ENCODE measurements around the gene TCF4. TPM values are rescaled to one million over a fixed set of nuclear protein-coding genes. Genes with fewer than 3 reads are reported as not detected.

TCF4 gene
- total RNA-seq, 1 donor from 2014 or later = 459 TPM

DNA sequence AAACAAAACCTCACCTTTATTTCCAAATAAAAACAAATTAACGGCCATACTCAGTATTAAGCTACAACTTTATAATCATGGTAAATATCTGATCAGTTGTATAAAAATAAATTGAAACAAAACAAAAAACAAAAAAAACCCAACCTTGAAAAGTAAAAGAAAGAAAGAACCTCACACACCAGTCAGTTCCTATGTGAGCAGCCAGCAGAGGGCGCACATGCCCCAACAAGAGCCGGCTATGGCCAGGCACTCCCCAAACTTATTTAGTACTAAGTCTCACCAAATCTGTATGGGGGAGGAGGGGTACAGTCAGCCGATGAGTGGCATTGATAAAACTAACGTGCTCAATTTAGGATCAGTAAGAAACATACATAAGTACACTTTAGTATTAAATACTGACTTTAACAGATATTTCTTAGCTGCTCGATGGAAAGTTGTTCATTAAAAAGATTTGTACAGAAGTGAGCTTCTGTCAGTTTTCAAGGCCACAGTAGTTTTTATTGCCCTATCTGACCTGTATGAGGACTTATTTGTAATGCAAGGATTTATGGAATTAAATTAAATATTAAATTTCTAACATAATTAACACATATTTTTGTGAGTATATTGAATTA lies 172.6 kb downstream of the TCF4 start:
- DNase-seq (ENCODE audit: low read depth in 2 of 2) = peak; percentile 83 to 92

DNA sequence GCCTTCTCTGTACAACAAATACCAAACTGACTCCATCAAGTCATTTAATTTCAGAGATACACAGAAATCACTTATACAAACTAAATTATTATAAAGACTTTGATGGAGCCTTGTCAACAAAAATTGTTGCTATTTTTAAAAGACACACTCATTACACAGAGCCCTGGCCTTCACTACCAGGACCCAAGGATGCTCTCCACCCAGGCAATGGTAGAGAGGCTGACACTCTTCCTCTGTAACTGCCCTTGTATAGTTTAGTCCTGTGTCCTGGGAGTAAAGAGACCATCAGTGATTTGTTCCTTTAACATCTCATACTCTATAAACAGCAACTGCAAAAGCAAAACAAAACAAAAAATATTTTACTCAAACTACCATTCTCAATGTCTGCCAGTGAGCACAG lies 173.5 kb downstream of the TCF4 start:
- no peak for DNase-seq (ENCODE audit: low read depth in 2 of 2)

DNA sequence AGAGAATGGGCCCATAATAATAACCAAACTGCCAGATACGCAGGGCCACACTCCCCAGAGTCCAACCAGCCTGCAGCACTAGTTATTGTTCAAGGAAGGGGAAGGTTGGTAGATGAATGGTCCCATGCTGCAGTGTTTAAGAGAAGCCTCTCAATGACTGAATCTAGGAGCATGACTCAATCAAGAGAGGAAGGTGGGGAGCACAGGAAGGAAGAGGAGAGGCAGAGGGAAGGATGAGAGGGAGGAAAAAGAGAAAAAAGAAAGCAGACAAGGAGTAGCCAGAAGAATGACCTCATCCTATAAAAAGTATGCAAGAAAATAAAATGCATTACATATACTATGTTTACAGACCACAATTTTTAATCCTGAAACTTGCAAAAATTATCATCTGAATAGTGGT lies 174.5 kb downstream of the TCF4 start:
- DNase-seq (ENCODE audit: low read depth in 2 of 2) = peak in 1 of 2 donors; percentile 69

GRCh38 chr18:55407774-55408535 lies 180.0 kb downstream of the TCF4 start:
- DNase-seq (ENCODE audit: low read depth in 2 of 2) = no peak

DNA sequence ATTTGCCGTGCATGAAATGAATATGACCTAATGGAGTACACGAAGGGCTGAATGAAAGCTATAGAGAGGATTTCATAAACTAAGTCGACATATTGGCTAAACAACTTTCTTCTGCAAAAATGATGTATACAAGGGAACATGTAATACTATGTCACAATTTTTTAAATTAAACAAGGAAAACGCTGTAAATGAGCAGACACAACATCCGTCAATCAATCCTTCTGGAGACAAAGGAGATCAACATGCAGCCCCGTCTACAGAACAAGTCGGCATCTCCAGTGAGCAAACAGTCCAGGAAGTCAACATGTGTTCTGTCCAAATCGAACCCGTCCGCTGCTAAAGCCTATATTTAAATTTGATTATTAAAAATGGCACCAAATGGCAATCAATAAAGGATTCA lies 180.8 kb downstream of the TCF4 start:
- DNase-seq (ENCODE audit: low read depth in 2 of 2) = no peak

DNA sequence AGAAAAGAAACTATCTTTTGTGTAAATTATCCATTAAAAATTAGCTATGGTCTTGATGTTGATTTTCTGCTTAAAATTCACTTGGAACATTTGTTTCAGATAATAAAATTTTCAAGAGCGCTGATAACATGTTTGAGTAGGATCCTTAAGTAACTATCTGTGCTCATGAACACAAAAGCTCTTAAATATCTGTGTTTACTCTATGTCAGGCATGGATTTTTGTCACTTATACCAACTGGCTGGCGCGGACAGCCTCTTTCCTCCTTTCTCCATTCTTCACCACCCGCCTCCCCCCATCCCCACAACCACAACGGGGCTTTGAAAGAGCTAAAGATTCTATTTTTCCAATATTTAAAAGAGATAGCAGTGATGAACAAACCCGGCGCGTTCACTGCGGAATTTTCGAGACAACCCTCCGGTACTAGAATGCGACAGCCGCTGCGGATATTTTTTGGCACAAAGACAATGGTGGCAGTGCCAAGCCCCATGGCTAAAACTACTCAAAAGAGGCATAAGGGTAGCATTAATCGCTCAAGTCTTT lies 181.5 kb downstream of the TCF4 start:
- no peak for DNase-seq (ENCODE audit: low read depth in 2 of 2)

DNA sequence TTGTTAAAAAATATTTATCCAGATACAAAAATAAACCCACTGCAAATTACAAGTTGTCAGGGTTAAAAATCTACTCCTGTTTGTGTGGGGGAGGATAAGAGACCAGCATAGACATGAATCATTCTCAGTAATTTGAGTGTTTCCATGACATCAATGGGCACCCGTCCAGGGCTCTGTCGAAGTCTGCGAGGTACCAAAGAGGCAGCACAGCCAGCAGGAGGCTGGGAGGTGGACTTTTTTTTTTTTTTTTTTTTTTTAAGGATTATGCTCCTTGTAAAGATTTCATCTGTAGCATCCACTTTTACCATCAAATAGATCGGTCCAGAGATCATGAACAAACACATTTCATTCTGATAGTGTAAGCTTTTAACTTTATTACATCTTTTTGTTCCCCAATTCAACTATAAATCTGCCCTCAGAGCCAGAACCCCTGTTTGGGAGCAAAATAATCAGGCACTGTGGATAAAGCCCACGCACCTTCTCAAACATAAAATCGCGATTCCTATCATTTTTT lies 182.0 kb downstream of the TCF4 start:
- peak; percentile 92 to 95 for DNase-seq (ENCODE audit: low read depth in 2 of 2)

GRCh38 chr18:55405475-55405874 lies 182.5 kb downstream of the TCF4 start:
- no peak for DNase-seq (ENCODE audit: low read depth in 2 of 2)

- no peak for DNase-seq (ENCODE audit: low read depth in 2 of 2)
Observed at GRCh38 chr18:55404832-55405465, 183.0 kb downstream of the TCF4 start.

- no peak for DNase-seq (ENCODE audit: low read depth in 2 of 2)
Observed at GRCh38 chr18:55404136-55404830, 183.7 kb downstream of the TCF4 start.

DNA sequence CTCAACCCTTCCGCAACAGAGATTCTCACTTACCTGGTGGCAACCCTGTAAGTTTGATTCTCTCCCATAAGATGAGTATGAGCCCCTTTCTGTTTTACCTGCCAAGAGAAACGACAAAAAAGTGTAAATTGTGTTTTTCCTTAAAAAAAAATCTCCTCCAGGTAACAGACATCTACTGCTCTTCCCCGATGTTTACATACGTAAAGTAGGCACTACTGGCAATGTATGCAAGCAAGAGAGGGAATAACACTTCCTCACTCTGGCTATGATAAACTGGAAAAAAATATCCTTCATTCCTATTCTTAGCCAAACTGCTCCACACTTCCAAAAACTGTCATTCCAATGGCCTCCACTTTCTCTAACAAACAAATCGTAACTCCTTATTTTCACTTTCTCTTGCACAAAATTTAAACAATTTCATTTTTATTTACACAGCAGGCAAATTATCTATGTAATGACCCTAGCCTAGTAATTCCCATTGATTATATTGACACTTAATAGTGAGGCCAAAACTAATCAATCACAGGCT lies 184.5 kb downstream of the TCF4 start:
- no peak for DNase-seq (ENCODE audit: low read depth in 2 of 2)

GRCh38 chr18:55402731-55403405 lies 185.1 kb downstream of the TCF4 start:
- DNase-seq (ENCODE audit: low read depth in 2 of 2) = peak; percentile 54 to 90

DNA sequence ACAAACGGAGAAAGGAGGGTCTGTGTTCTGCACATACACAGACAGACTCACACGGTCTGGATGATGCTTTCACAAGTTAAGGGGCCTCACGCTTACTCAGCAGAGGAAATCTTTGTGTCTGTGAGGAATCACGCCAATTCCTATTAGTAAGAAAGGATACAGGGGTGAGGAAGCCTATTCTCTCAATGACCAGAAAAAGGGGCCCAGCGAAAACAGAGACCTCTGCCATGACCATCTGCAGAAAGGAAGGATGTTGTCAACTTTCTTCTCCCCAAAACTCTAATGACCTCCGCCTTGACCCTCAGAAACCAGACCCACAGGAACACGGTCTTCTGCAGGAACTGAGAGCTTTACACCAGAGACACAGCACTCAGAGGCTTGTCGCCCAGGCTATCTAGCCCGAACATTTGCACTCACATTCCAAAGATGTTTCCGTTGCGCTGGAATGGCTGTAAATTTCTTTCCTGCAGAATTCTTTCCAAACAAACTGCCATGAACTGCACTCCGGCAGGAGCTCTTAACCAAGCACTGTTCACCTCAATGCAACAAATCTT lies 186.3 kb downstream of the TCF4 start:
- DNase-seq (ENCODE audit: low read depth in 2 of 2) = peak; percentile 82 to 95

GRCh38 chr18:55400590-55401541 lies 187.1 kb downstream of the TCF4 start:
- peak in 1 of 2 donors; percentile 48 for DNase-seq (ENCODE audit: low read depth in 2 of 2)

DNA sequence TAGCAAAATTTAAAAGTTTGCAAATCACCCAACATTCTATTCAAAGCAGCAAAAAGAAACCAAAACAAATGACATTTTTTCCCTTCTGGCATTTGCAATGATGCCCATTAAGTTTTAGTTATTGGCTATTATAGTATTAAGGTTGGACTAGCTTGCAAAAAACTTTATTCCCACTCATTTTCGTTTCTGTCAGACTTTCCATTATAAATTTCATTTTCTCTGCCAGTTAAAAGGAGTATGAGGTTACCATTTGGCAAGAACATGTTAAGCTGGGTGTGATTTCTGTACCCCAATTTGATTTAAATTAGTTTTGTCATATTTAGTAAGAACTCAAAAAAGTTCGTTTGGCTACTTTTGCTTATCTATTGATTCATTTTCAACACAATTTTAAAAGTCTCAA lies 187.9 kb downstream of the TCF4 start:
- no peak for DNase-seq (ENCODE audit: low read depth in 2 of 2)

DNA sequence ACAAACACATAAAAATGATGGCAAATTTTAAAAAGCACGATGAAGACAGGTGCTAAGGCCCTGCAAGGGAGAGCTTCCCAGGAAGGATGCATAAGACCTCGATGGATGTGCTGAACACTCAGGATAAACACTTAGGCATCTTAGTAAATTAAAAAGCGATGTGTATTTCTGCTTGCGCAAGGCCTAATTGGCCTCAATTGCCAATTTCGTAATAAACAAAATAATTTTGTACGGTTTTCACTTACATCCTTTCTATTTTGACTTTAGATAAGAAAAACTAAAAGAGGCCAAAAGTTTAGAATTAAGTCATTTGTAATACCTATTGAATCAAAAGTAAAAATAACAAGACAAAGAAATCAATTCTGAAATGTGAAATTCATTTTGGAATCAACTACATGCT lies 189.1 kb downstream of the TCF4 start:
- DNase-seq (ENCODE audit: low read depth in 2 of 2) = no peak

DNA sequence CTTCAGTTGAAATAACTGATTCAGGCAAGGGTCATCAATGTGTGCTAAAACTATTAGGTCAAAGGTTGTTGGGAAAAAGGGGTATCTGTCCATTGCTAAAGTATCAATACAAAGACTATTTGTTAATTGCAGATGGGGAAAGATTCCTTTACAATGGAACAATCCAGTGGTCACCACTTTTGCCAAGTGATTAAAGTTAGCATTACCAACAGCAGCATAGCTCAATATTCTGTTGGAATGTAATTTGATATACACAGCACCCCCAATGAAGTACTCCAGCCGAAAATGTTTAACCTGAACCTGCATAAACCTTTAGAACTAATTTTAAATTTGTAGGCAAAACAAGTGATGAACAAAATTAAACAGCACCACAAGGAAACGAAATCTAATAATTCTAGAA lies 191.0 kb downstream of the TCF4 start:
- DNase-seq (ENCODE audit: low read depth in 2 of 2) = no peak

DNA sequence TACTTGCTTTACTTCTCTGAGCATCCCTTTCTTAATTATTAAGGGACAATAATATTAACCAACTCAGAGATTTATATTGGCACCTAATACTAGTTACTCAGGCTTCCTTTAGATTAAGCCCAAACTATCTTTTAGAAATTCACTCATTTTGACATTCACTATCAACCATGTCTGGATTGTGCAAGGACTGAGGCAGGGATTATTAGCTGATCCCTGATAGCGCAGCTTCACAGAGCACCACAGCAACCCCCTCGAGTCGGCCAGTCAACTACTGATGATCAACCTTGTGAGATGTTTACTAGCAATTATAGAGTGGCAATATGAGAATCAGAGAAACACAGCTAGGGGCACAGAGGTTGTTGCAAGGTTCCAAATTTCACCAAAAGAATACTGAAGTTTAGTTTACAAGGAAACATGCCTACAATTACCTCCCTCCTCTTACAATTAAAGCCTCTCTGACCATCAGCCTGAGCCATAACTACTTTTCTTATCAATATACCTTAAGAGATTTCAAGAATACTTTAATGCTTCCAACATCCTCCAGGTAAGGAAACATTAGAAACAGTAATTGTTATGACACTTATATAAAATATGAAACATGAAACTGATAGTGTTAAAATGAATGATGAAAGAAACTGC lies 191.6 kb downstream of the TCF4 start:
- no peak for DNase-seq (ENCODE audit: low read depth in 2 of 2)

- DNase-seq (ENCODE audit: low read depth in 2 of 2) = no peak
Observed at GRCh38 chr18:55395799-55396198, 192.2 kb downstream of the TCF4 start.

Data from dermis microvascular lymphatic vessel endothelial cell (primary cell).